H1 (cell line): ENCODE data around the gene ADK. TPM values are rescaled to one million over a fixed set of nuclear protein-coding genes. Genes with fewer than 3 reads are reported as not detected.

Experiments
- CTCF ChIA-PET: fragments of 300-600 bp; sonication (Branson Sonifier 250); formaldehyde crosslinking; loops from one replicate; lab custom pipeline; 2021; ENCODE audit not compliant: partially characterized antibody; lab: Charles Lee
- POLR2A ChIA-PET: fragments of 300-600 bp; sonication (Branson Sonifier 250); formaldehyde crosslinking; loops from one replicate; lab custom pipeline; 2021; ENCODE audit warnings: inconsistent platforms; ENCODE audit not compliant: partially characterized antibody; lab: Charles Lee
- DNase-seq, 2 experiments: peaks; one replicate each; pipeline versions ENCODE4 v3.0.0 to v3.0.0-alpha.2; 2010 to 2022; ENCODE audit warnings: low spot score in 2 of 2, low read depth in 1 of 2, mixed read lengths in 1 of 2
- FAIRE-seq: peaks from 2 replicates; lab custom pipeline; 2011; peaks lifted over from hg19 to GRCh38; lab: Jason Lieb, UNC
- H2AFZ ChIP-seq: 2 replicates; pipeline ENCODE4 v1.8.1; 2012; ENCODE audit warnings: low read length, inconsistent platforms
- H2AK5ac ChIP-seq: 2 replicates; pipeline ENCODE4 v1.6.1; 2013; ENCODE audit warnings: low read depth, low read length
- H2BK120ac ChIP-seq: replicated peaks from 2 replicates; pipeline ENCODE3; 2013; ENCODE audit warnings: low read depth, low read length, inconsistent platforms
- H2BK12ac ChIP-seq: 2 replicates; pipeline ENCODE4 v1.6.1; 2013; ENCODE audit warnings: low read depth, low read length
- H2BK15ac ChIP-seq: 2 replicates; pipeline ENCODE4 v1.6.1; 2013; ENCODE audit warnings: low read length
- H2BK20ac ChIP-seq: 2 replicates; pipeline ENCODE4 v1.6.1; 2013; ENCODE audit warnings: low read length
- H2BK5ac ChIP-seq: 2 replicates; pipeline ENCODE4 v1.6.1; 2013; ENCODE audit warnings: low read depth, low read length
- H3K14ac ChIP-seq: 2 replicates; pipeline ENCODE4 v1.6.1; 2013; ENCODE audit warnings: inconsistent platforms; ENCODE audit not compliant: insufficient read length
- H3K18ac ChIP-seq: 2 replicates; pipeline ENCODE4 v1.6.1; 2013; ENCODE audit warnings: low read length; ENCODE audit errors: extremely low read depth
- H3K23ac ChIP-seq: 2 replicates; pipeline ENCODE4 v1.6.1; 2013; ENCODE audit warnings: inconsistent platforms; ENCODE audit not compliant: insufficient read length
- H3K23me2 ChIP-seq: 2 replicates; pipeline ENCODE4 v1.6.1; 2013; ENCODE audit warnings: low read depth, low read length
- H3K27ac ChIP-seq: 2 replicates; pipeline ENCODE4 v1.6.1; 2011; ENCODE audit warnings: low read depth, low read length, inconsistent platforms
- H3K27me3 ChIP-seq, 4 experiments: replicated peaks in 1 of 4; 1 replicate in 1 of 4; 2 replicates in 3 of 4; pipeline versions ENCODE4 v1.6.1 to v1.8.1; 2011 to 2013; ENCODE audit warnings: low read length in 3 of 4, mild to moderate bottlenecking in 3 of 4, inconsistent platforms in 2 of 4, mixed read lengths in 2 of 4, moderate library complexity in 1 of 4; ENCODE audit not compliant: control insufficient read depth in 3 of 4, insufficient read depth in 3 of 4; ENCODE audit errors: extremely low read depth in 1 of 4
- H3K36me3 ChIP-seq, 4 experiments: 2 replicates each; pipeline versions ENCODE4 v1.6.1 to v1.8.1; 2011 to 2013; ENCODE audit warnings: mild to moderate bottlenecking in 4 of 4, low read length in 3 of 4, moderate library complexity in 2 of 4, control low read depth in 1 of 4, inconsistent platforms in 1 of 4; ENCODE audit not compliant: insufficient read depth in 4 of 4, control insufficient read depth in 2 of 4
- H3K4ac ChIP-seq: replicated peaks from 2 replicates; pipeline ENCODE3; 2013; ENCODE audit warnings: low read length, low read depth, mixed read lengths, inconsistent platforms; ENCODE audit not compliant: insufficient read length
- H3K4me1 ChIP-seq, 4 experiments: replicated peaks in 1 of 4; 1 replicate in 1 of 4; 2 replicates in 3 of 4; pipeline versions ENCODE4 v1.6.1 to v1.8.1; 2011 to 2013; ENCODE audit warnings: low read length in 3 of 4, inconsistent platforms in 2 of 4, mixed read lengths in 1 of 4; ENCODE audit not compliant: insufficient read depth in 4 of 4, control insufficient read depth in 3 of 4
- H3K4me2 ChIP-seq, 2 experiments: 2 replicates each; pipeline versions ENCODE4 v1.6.1 to v1.8.1; 2011 to 2013; ENCODE audit warnings: low read depth in 2 of 2, low read length in 2 of 2, control low read depth in 1 of 2, inconsistent platforms in 1 of 2, mild to moderate bottlenecking in 1 of 2; ENCODE audit not compliant: insufficient read depth in 1 of 2
- H3K4me3 ChIP-seq, 4 experiments: fragments of 200-600, 300-600 bp in 1 of 4; sonication (generic), shearing (Covaris generic), sonication (Bioruptor Twin) in 1 of 4; 2 replicates each; pipeline versions ENCODE4 v1.5.1 to v1.8.1; 2011 to 2016; ENCODE audit warnings: low read length in 4 of 4, low read depth in 3 of 4, control low read depth in 2 of 4, inconsistent platforms in 2 of 4, mild to moderate bottlenecking in 2 of 4, mixed read lengths in 1 of 4, moderate library complexity in 1 of 4; ENCODE audit not compliant: insufficient read depth in 2 of 4; ENCODE audit errors: extremely low read depth in 1 of 4
- H3K56ac ChIP-seq: replicated peaks from 2 replicates; pipeline ENCODE3; 2013; ENCODE audit warnings: low read depth, mild to moderate bottlenecking, mixed read lengths, low read length, inconsistent platforms; ENCODE audit not compliant: insufficient read length
- H3K79me1 ChIP-seq: 2 replicates; pipeline ENCODE4 v1.6.1; 2013; ENCODE audit warnings: low read depth, low read length, control low read depth
- H3K79me2 ChIP-seq, 2 experiments: 2 replicates each; pipeline versions ENCODE4 v1.6.1 to v1.8.1; 2012 to 2013; ENCODE audit warnings: low read length in 2 of 2, mild to moderate bottlenecking in 2 of 2, inconsistent platforms in 1 of 2; ENCODE audit not compliant: insufficient read depth in 2 of 2, control insufficient read depth in 1 of 2
- H3K9ac ChIP-seq, 4 experiments: replicated peaks in 1 of 4; 1 replicate in 1 of 4; 2 replicates in 3 of 4; pipeline versions ENCODE4 v1.6.1 to v1.8.1; 2011 to 2013; ENCODE audit warnings: low read depth in 3 of 4, low read length in 3 of 4, control low read depth in 2 of 4, mild to moderate bottlenecking in 2 of 4, moderate library complexity in 2 of 4, inconsistent platforms in 1 of 4; ENCODE audit errors: extremely low read depth in 1 of 4
- H3K9me3 ChIP-seq, 2 experiments: 2 replicates each; pipeline versions ENCODE4 v1.6.1 to v1.8.1; 2012 to 2013; ENCODE audit warnings: mild to moderate bottlenecking in 2 of 2, moderate library complexity in 2 of 2, control low read depth in 1 of 2, inconsistent platforms in 1 of 2, low read depth in 1 of 2, low read length in 1 of 2, mixed read lengths in 1 of 2; ENCODE audit not compliant: insufficient read depth in 2 of 2
- H4K20me1 ChIP-seq, 2 experiments: replicated peaks in 1 of 2; 2 replicates each; pipeline versions ENCODE3 to v1.8.1; 2011 to 2013; ENCODE audit warnings: inconsistent platforms in 2 of 2, low read length in 2 of 2, mild to moderate bottlenecking in 1 of 2; ENCODE audit not compliant: insufficient read depth in 2 of 2, control insufficient read depth in 1 of 2
- H4K5ac ChIP-seq: 2 replicates; pipeline ENCODE4 v1.6.1; 2013; ENCODE audit warnings: low read length, low read depth, mixed read lengths, inconsistent platforms; ENCODE audit not compliant: insufficient read length
- H4K8ac ChIP-seq: 2 replicates; pipeline ENCODE4 v1.8.0; 2013; ENCODE audit warnings: mild to moderate bottlenecking, moderate library complexity, low read length, inconsistent platforms; ENCODE audit not compliant: insufficient read depth; ENCODE audit errors: extremely low read depth
- H4K91ac ChIP-seq: replicated peaks from 2 replicates; pipeline ENCODE3; 2013; ENCODE audit warnings: low read length, mixed read lengths, inconsistent platforms; ENCODE audit not compliant: insufficient read length
- CHD7 ChIP-seq: fragments of 300-600 bp; sonication (generic); IDR thresholded peaks from 2 replicates; pipeline ENCODE4 v1.7.1; 2012; ENCODE audit warnings: low read length, moderate library complexity, mild to moderate bottlenecking, inconsistent platforms; ENCODE audit not compliant: insufficient replicate concordance
- TEAD4 ChIP-seq: IDR thresholded peaks from 2 replicates; pipeline ENCODE4 v1.6.1; 2012; ENCODE audit warnings: low read depth, low read length, inconsistent platforms, mixed read lengths
- polyA plus RNA-seq, 7 experiments: library from polyadenylated mRNA; depleted of rRNA in 3 of 7; stranded (reverse) in 5 of 7; unstranded in 2 of 7; fragments of >200 nt in 5 of 7; fragments of 200-250 nt in 2 of 7; gene quantifications; 1 replicate in 5 of 7; 2 replicates in 1 of 7; 4 replicates in 1 of 7; pipeline versions ENCODE4 v1.2.1 to v1.2.3, GENCODE V29; 2011 to 2013; ENCODE audit warnings: missing spikeins in 2 of 7, mixed read lengths in 2 of 7
- total RNA-seq: library from RNA; stranded (reverse); fragmentation: NEBNext Ultra II Directional; extraction: Animal tissue kit (Norgen Biotek cat#: 25700); gene quantifications from 2 replicates; pipeline ENCODE4 v1.2.1, GENCODE V29; 2021

The ADK gene
- total and polyA plus RNA-seq, 2 of the 8 experiments (the other 6 are each of a cell fraction or from before 2014, with no cell fraction given), result 12.3 to 42.4 TPM

- Histone ChIP-seq H4K5ac (no peak overlapping the region), H2BK12ac (no peak overlapping the region), H3K27me3 (no peaks in the 10 kb centered on the region), H2AFZ (no peak overlapping the region), H4K20me1 (no peaks in the 10 kb centered on the region), H4K91ac (no peak overlapping the region), H3K23me2 (no peaks in the 10 kb centered on the region), H3K27ac (no peak overlapping the region), H3K4me3 (no peak overlapping the region), H3K56ac (no peak overlapping the region), H3K4me2 (no peak overlapping the region), H3K4ac (no peak overlapping the region), H2AK5ac (no peak overlapping the region), H3K79me1 (no peaks in the 10 kb centered on the region), H2BK20ac (no peak overlapping the region), H3K9me3 (no peaks in the 10 kb centered on the region), H2BK120ac (no peak overlapping the region), H2BK15ac (no peak overlapping the region), H3K36me3 (no peaks in the 10 kb centered on the region), H4K8ac (no peak overlapping the region), H3K14ac (no peak overlapping the region), H2BK5ac (no peak overlapping the region), H3K9ac (no peak overlapping the region), H3K23ac (no peak overlapping the region), H3K79me2 (no peaks in the 10 kb centered on the region), H3K18ac (no peak overlapping the region), H3K4me1 (no peaks in the 10 kb centered on the region)
- FAIRE-seq (no peak), DNase-seq (no peak)
- TF ChIP-seq CHD7 (no peak), TEAD4 (no peak)
- POLR2A ChIA-PET, result no interaction called here
- CTCF ChIA-PET, result interaction anchor here (0.6 kb wide), 1 partner anchor 101 kb away, joined by 4 read pairs; no protein-coding TSS in a partner anchor
These were observed 540.1 kb downstream of the ADK start for GRCh38 chr10:74691164-74691563.
